KMS-11 (cell line): ENCODE results near the gene HOXC4.
A peak's percentile ranks its signal among the peaks of the same experiment; 100 is the strongest.

Experiments used
- H2AFZ ChIP-seq: fragments of 200-600 bp; sonication (generic); 2 replicates; pipeline ENCODE4 v1.6.1; 2016; ENCODE audit warnings: antibody characterized with exemption, mixed run types, low read depth
- H3K27ac ChIP-seq: fragments of 200-600 bp; sonication (generic); 2 replicates; pipeline ENCODE4 v1.6.1; 2016; ENCODE audit warnings: mild to moderate bottlenecking, mixed run types
- H3K27me3 ChIP-seq: fragments of 200-600 bp; sonication (generic); 2 replicates; pipeline ENCODE4 v1.6.1; 2017; ENCODE audit warnings: mild to moderate bottlenecking, low read depth, mixed run types, moderate library complexity; ENCODE audit not compliant: insufficient read depth
- H3K36me3 ChIP-seq: fragments of 200-600 bp; sonication (generic); 2 replicates; pipeline ENCODE4 v1.6.1; 2017; ENCODE audit warnings: mild to moderate bottlenecking, mixed run types; ENCODE audit not compliant: insufficient read depth
- H3K4me1 ChIP-seq: fragments of 200-600 bp; sonication (generic); 2 replicates; pipeline ENCODE4 v1.6.1; 2016; ENCODE audit warnings: mild to moderate bottlenecking, low read depth, mixed run types; ENCODE audit not compliant: poor library complexity, severe bottlenecking
- H3K4me2 ChIP-seq: fragments of 200-600 bp; sonication (generic); 2 replicates; pipeline ENCODE4 v1.7.0; 2016; ENCODE audit warnings: mild to moderate bottlenecking, mixed run types
- H3K4me3 ChIP-seq: fragments of 200-600 bp; sonication (generic); IDR thresholded peaks from 2 replicates; pipeline ENCODE4 v1.6.1; 2017; ENCODE audit warnings: low read depth, low read length, mixed read lengths; ENCODE audit not compliant: insufficient read depth
- H3K79me2 ChIP-seq: fragments of 200-600 bp; sonication (generic); 2 replicates; pipeline ENCODE4 v1.6.1; 2016; ENCODE audit warnings: low read depth, mixed run types; ENCODE audit not compliant: insufficient read depth
- H3K9ac ChIP-seq: fragments of 200-600 bp; sonication (generic); 2 replicates; pipeline ENCODE4 v1.6.1; 2016; ENCODE audit warnings: mild to moderate bottlenecking, mixed run types
- H4K20me1 ChIP-seq: fragments of 200-600 bp; sonication (generic); 2 replicates; pipeline ENCODE4 v1.6.1; 2016; ENCODE audit warnings: mild to moderate bottlenecking, mixed run types; ENCODE audit not compliant: insufficient read depth
- CTCF ChIP-seq: fragments of 200-600 bp; sonication (generic); conservative IDR thresholded peaks from 2 replicates; pipeline ENCODE4 v1.6.1; 2017; ENCODE audit warnings: low read depth, mild to moderate bottlenecking, antibody characterized with exemption, low read length, moderate library complexity, mixed read lengths

The HOXC4 gene

GRCh38 chr12:54011665-54012532 lies 41.7 kb upstream of the HOXC4 start:
- Histone ChIP-seq H3K4me2 (peak overlapping the region; percentile 9), H4K20me1 (no peaks in the 10 kb centered on the region), H3K27ac (no peak overlapping the region), H2AFZ (no peak overlapping the region), H3K9ac (no peak overlapping the region), H3K4me3 (no peak overlapping the region), H3K36me3 (no peaks in the 10 kb centered on the region), H3K27me3 (peaks cover 97% of the 10 kb centered on the region), H3K4me1 (peaks cover 12% of the 10 kb centered on the region), H3K79me2 (no peaks in the 10 kb centered on the region)
- TF ChIP-seq CTCF = no peak

GRCh38 chr12:54012631-54013409 lies 40.8 kb upstream of the HOXC4 start:
- Histone ChIP-seq H2AFZ (no peak overlapping the region), H3K27me3 (peaks cover 97% of the 10 kb centered on the region), H3K9ac (no peak overlapping the region), H3K4me2 (no peak overlapping the region), H3K79me2 (no peaks in the 10 kb centered on the region), H3K27ac (no peak overlapping the region), H3K4me1 (peaks cover 21% of the 10 kb centered on the region), H3K36me3 (no peaks in the 10 kb centered on the region), H3K4me3 (no peak overlapping the region), H4K20me1 (no peaks in the 10 kb centered on the region)
- peak; percentile 35 for TF ChIP-seq CTCF

GRCh38 chr12:54014377-54015017 lies 39.1 kb upstream of the HOXC4 start:
- TF ChIP-seq CTCF = no peak
- H3K79me2 ChIP-seq = no peaks in the 10 kb centered on the region
- no peak overlapping the region for H3K9ac ChIP-seq
- no peak overlapping the region for H3K4me3 ChIP-seq
- H2AFZ ChIP-seq = no peak overlapping the region
- H3K27me3 ChIP-seq = peaks cover 85% of the 10 kb centered on the region
- H4K20me1 ChIP-seq = no peaks in the 10 kb centered on the region
- no peaks in the 10 kb centered on the region for H3K36me3 ChIP-seq
- peaks cover 25% of the 10 kb centered on the region for H3K4me1 ChIP-seq
- H3K4me2 ChIP-seq = no peak overlapping the region
- no peak overlapping the region for H3K27ac ChIP-seq

GRCh38 chr12:54015018-54015931 lies 38.4 kb upstream of the HOXC4 start:
- Histone ChIP-seq H3K79me2 (no peaks in the 10 kb centered on the region), H4K20me1 (no peaks in the 10 kb centered on the region), H3K4me1 (peaks cover 25% of the 10 kb centered on the region), H3K9ac (no peak overlapping the region), H3K4me3 (no peak overlapping the region), H2AFZ (no peak overlapping the region), H3K27me3 (peaks cover 85% of the 10 kb centered on the region), H3K27ac (no peak overlapping the region), H3K36me3 (no peaks in the 10 kb centered on the region), H3K4me2 (no peak overlapping the region)
- no peak for TF ChIP-seq CTCF
